ENCODE measurements around the gene AGPAT2. TPM values are rescaled to one million over a fixed set of nuclear protein-coding genes. Genes with fewer than 3 reads are reported as not detected.

The AGPAT2 gene
- total RNA-seq, 1 experiment from 2014 or later: 30.4 TPM

- H3K4me3 Mint-ChIP-seq (ENCODE audit: unreplicated experiment): no peak within 1 kb of the TSS
- H3K4me1 Mint-ChIP-seq (ENCODE audit: insufficient read depth, unreplicated experiment): no peaks in the 10 kb centered on the region
- intact Hi-C loops (cut with micrococcal nuclease): no loop called here
- no peak within 1 kb of the TSS for H3K27ac Mint-ChIP-seq (ENCODE audit: low read depth, unreplicated experiment)
- no peak for DNase-seq (ENCODE audit: unreplicated experiment)
- ChIA-PET POLR2A (no interaction called here), CTCF (no interaction called here)
- BruUV-seq (replicated peaks): no TSS peak
- H3K36me3 Mint-ChIP-seq (ENCODE audit: insufficient read depth, unreplicated experiment): no peaks in the 10 kb centered on the region
- no peak for TF ChIP-seq CTCF (IDR thresholded peaks at IDR 0.05; ENCODE audit: unreplicated experiment)
- H3K9me3 Mint-ChIP-seq (ENCODE audit: unreplicated experiment): no peaks in the 10 kb centered on the region
- H3K27me3 Mint-ChIP-seq (ENCODE audit: insufficient read depth, unreplicated experiment): peaks cover 13% of the 10 kb centered on the region
These were observed 24.3 kb downstream of the AGPAT2 start, which contains the start of gene EGFL7 for GRCh38 chr9:136662656-136663581. Gene EGFL7, plus strand, starts transcription at chr9:136662916. Its CDS starts 5,367 bp downstream, at chr9:136668283.

DNA sequence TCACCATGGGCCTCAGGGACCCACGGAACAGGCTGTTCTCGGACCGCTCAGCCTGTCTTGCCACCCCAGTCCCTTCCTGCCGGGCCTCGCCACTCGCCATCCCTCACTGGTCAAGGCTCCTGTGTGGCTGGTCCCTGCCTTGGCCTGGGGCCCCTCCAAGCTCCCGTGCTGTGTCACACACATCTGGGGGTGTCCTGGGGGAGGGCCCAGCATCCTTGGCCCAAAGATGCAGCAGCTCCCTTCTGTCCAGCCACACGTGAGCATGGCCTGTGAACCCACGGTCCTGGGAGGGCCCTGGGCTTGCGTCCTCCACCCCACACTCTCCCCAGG is 25.0 kb downstream of the AGPAT2 start:
- CTCF ChIA-PET: no interaction called here

GRCh38 chr9:136661641-136662325 is 25.5 kb downstream of the AGPAT2 start:
- Mint-ChIP-seq H3K27ac (ENCODE audit: low read depth, unreplicated experiment) (no peak overlapping the region), H3K4me1 (ENCODE audit: insufficient read depth, unreplicated experiment) (no peaks in the 10 kb centered on the region), H3K36me3 (ENCODE audit: insufficient read depth, unreplicated experiment) (no peaks in the 10 kb centered on the region), H3K27me3 (ENCODE audit: insufficient read depth, unreplicated experiment) (peaks cover 20% of the 10 kb centered on the region), H3K4me3 (ENCODE audit: unreplicated experiment) (no peak overlapping the region), H3K9me3 (ENCODE audit: unreplicated experiment) (no peaks in the 10 kb centered on the region)
- no peak for TF ChIP-seq CTCF (IDR thresholded peaks at IDR 0.05; ENCODE audit: unreplicated experiment)
- intact Hi-C loops (cut with micrococcal nuclease): no loop called here
- POLR2A ChIA-PET: no interaction called here
- CTCF ChIA-PET: no interaction called here
- BruUV-seq (replicated peaks): no TSS peak
- DNase-seq (ENCODE audit: unreplicated experiment): no peak

More for the DNA sequence above, 25.0 kb downstream of the AGPAT2 start:
- peaks cover 20% of the 10 kb centered on the region for H3K27me3 Mint-ChIP-seq (ENCODE audit: insufficient read depth, unreplicated experiment)
- POLR2A ChIA-PET: no interaction called here
- BruUV-seq (replicated peaks): no TSS peak
- no peak overlapping the region for H3K4me3 Mint-ChIP-seq (ENCODE audit: unreplicated experiment)
- no peak overlapping the region for H3K27ac Mint-ChIP-seq (ENCODE audit: low read depth, unreplicated experiment)
- no peaks in the 10 kb centered on the region for H3K9me3 Mint-ChIP-seq (ENCODE audit: unreplicated experiment)
- TF ChIP-seq CTCF (IDR thresholded peaks at IDR 0.05; ENCODE audit: unreplicated experiment): no peak
- intact Hi-C loops (cut with micrococcal nuclease): no loop called here
- no peaks in the 10 kb centered on the region for H3K36me3 Mint-ChIP-seq (ENCODE audit: insufficient read depth, unreplicated experiment)
- H3K4me1 Mint-ChIP-seq (ENCODE audit: insufficient read depth, unreplicated experiment): no peaks in the 10 kb centered on the region
- no peak for DNase-seq (ENCODE audit: unreplicated experiment)

GRCh38 chr9:136660971-136661550 is 26.2 kb downstream of the AGPAT2 start:
- intact Hi-C loops (cut with micrococcal nuclease): no loop called here
- Mint-ChIP-seq H3K27ac (ENCODE audit: low read depth, unreplicated experiment) (no peak overlapping the region), H3K4me1 (ENCODE audit: insufficient read depth, unreplicated experiment) (no peaks in the 10 kb centered on the region), H3K9me3 (ENCODE audit: unreplicated experiment) (no peaks in the 10 kb centered on the region), H3K27me3 (ENCODE audit: insufficient read depth, unreplicated experiment) (peaks cover 20% of the 10 kb centered on the region), H3K4me3 (ENCODE audit: unreplicated experiment) (no peak overlapping the region), H3K36me3 (ENCODE audit: insufficient read depth, unreplicated experiment) (no peaks in the 10 kb centered on the region)
- TF ChIP-seq CTCF (IDR thresholded peaks at IDR 0.05; ENCODE audit: unreplicated experiment): no peak
- no peak for DNase-seq (ENCODE audit: unreplicated experiment)
- ChIA-PET CTCF (no interaction called here), POLR2A (no interaction called here)
- no TSS peak for BruUV-seq (replicated peaks)

Measured in MCF 10A (cell line).